ENCODE data around the gene AGMO.

Gene AGMO

GRCh38 chr7:15494711-15495110 is 67.1 kb downstream of the AGMO start:
- no peak for DNase-seq

GRCh38 chr7:15491361-15491760 is 70.5 kb downstream of the AGMO start:
- no peak for DNase-seq

- DNase-seq = no peak
These were observed 71.5 kb downstream of the AGMO start for GRCh38 chr7:15490291-15490690.

- DNase-seq = no peak
These were observed 72.0 kb downstream of the AGMO start for GRCh38 chr7:15489861-15490260.

- no peak for DNase-seq
These were observed 72.4 kb downstream of the AGMO start for GRCh38 chr7:15489383-15489782.

- no peak for DNase-seq
These were observed 73.4 kb downstream of the AGMO start for GRCh38 chr7:15488401-15488800.

- no peak for DNase-seq
These were observed 73.9 kb downstream of the AGMO start for GRCh38 chr7:15487896-15488295.

- DNase-seq = no peak
These were observed 75.8 kb downstream of the AGMO start for GRCh38 chr7:15485998-15486397.

- no peak for DNase-seq
These were observed 76.4 kb downstream of the AGMO start for GRCh38 chr7:15485431-15485830.

- no peak for DNase-seq
These were observed 80.7 kb downstream of the AGMO start for GRCh38 chr7:15481132-15481531.

GRCh38 chr7:15478401-15478800 is 83.4 kb downstream of the AGMO start:
- no peak for DNase-seq

GRCh38 chr7:15476531-15476918 is 85.3 kb downstream of the AGMO start:
- DNase-seq = no peak

- DNase-seq = no peak
These were observed 85.8 kb downstream of the AGMO start for GRCh38 chr7:15475808-15476530.

GRCh38 chr7:15471669-15471950 is 90.2 kb downstream of the AGMO start:
- no peak for DNase-seq

- no peak for DNase-seq
These were observed 90.8 kb downstream of the AGMO start for GRCh38 chr7:15470825-15471668.

GRCh38 chr7:15464667-15465121 is 97.1 kb downstream of the AGMO start:
- no peak for DNase-seq

GRCh38 chr7:15463801-15464666 is 97.8 kb downstream of the AGMO start:
- DNase-seq = no peak

GRCh38 chr7:15462721-15463389 is 99.0 kb downstream of the AGMO start:
- no peak for DNase-seq

GRCh38 chr7:15461576-15461975 is 100.2 kb downstream of the AGMO start:
- no peak for DNase-seq

GRCh38 chr7:15459018-15459615 is 102.7 kb downstream of the AGMO start:
- DNase-seq = no peak

- no peak for DNase-seq
These were observed 103.5 kb downstream of the AGMO start for GRCh38 chr7:15457990-15458955.

All from stimulated activated CD4-positive, alpha-beta T cell treated with anti-CD3 and anti-CD28 coated beads, Interleukin-4, amount 100 ng/mL, for 1 hour (primary cell).